H1 (cell line): ENCODE results near the gene UBE2F.

ENCODE experiments used
- CHD1 ChIP-seq: IDR thresholded peaks from 2 replicates; pipeline ENCODE4 v1.6.1; 2012; ENCODE audit warnings: low read depth, low read length, improper control_type of control experiment
- EZH2 ChIP-seq: fragments of 200-600 bp; sonication (generic); IDR thresholded peaks from 2 replicates; pipeline ENCODE4 v1.7.1; 2012; ENCODE audit warnings: low read depth, mild to moderate bottlenecking, moderate library complexity, low read length, inconsistent platforms; ENCODE audit not compliant: severe bottlenecking
- RFX5 ChIP-seq: IDR thresholded peaks from 2 replicates; pipeline ENCODE4 v1.6.1; 2011; ENCODE audit warnings: low read depth, low read length, improper control_type of control experiment, borderline replicate concordance
- TAF7 ChIP-seq: optimal IDR thresholded peaks from 2 replicates; pipeline ENCODE3; 2011; ENCODE audit warnings: low read depth, mild to moderate bottlenecking, inconsistent platforms, low read length, moderate library complexity, borderline replicate concordance
- TF ChIP-seq, protein P1 (sequence below), 3 experiments: IDR thresholded peaks; 1 replicate in 2 of 3; 2 replicates in 1 of 3; pipeline versions ENCODE4 v1.5.1 to v1.6.1; 2011; ENCODE audit warnings: low read length in 3 of 3, mild to moderate bottlenecking in 3 of 3, inconsistent platforms in 2 of 3, low read depth in 1 of 3, moderate library complexity in 1 of 3; ENCODE audit not compliant: insufficient read depth in 1 of 3; ENCODE audit errors: control extremely low read depth in 1 of 3

DNA sequence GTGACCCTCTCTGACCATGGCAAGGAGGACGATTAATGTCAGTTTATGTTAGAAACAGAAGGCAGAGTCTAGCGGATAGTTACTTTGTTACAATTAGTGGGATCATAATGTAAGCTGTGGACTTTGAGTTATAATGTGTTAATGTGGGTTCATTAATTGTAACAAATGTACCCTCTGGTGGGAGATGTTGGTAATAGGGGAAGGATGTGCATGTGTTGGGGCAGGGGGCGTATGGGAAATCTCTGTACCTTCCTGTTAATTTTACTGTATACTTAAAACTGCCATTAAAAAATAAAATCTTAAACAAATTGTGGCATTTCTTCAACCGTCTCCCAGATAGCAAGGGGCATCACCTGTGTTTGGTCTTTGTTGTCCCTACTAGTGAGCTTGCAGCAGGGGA, 4.8 kb downstream of the UBE2F start:
- no peak for TF ChIP-seq RFX5
- TF ChIP-seq, protein P1, sequence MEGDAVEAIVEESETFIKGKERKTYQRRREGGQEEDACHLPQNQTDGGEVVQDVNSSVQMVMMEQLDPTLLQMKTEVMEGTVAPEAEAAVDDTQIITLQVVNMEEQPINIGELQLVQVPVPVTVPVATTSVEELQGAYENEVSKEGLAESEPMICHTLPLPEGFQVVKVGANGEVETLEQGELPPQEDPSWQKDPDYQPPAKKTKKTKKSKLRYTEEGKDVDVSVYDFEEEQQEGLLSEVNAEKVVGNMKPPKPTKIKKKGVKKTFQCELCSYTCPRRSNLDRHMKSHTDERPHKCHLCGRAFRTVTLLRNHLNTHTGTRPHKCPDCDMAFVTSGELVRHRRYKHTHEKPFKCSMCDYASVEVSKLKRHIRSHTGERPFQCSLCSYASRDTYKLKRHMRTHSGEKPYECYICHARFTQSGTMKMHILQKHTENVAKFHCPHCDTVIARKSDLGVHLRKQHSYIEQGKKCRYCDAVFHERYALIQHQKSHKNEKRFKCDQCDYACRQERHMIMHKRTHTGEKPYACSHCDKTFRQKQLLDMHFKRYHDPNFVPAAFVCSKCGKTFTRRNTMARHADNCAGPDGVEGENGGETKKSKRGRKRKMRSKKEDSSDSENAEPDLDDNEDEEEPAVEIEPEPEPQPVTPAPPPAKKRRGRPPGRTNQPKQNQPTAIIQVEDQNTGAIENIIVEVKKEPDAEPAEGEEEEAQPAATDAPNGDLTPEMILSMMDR (IDR thresholded peaks at IDR 0.05; ENCODE audit: control extremely low read depth in 1 of 3, insufficient read depth in 1 of 3, low read depth in 1 of 3, low read length in 3 of 3) = no peak
- TF ChIP-seq TAF7 = no peak
- TF ChIP-seq EZH2 = no peak
- no peak for TF ChIP-seq CHD1
